Liver (tissue), 9 donors: ENCODE measurements around the gene RAPGEF1. TPM values are rescaled to one million over a fixed set of nuclear protein-coding genes. Genes with fewer than 3 reads are reported as not detected.

Experiments
- DNase-seq: peaks from one replicate; pipeline ENCODE4 v3.0.0-alpha.2; 2017; ENCODE audit warnings: low spot score
- H3K27ac ChIP-seq, 2 donors: one replicate each; pipeline ENCODE4 v1.7.0; 2013; ENCODE audit warnings: inconsistent platforms in 2 of 2, low read length in 2 of 2, control low read depth in 1 of 2, low read depth in 1 of 2, mild to moderate bottlenecking in 1 of 2
- H3K27me3 ChIP-seq, 4 donors: one replicate each; pipeline versions ENCODE4 v1.6.1 to v1.7.0; 2013; ENCODE audit warnings: low read length in 3 of 4, inconsistent platforms in 1 of 4, mild to moderate bottlenecking in 1 of 4, moderate library complexity in 1 of 4; ENCODE audit not compliant: control insufficient read depth in 4 of 4, insufficient read depth in 4 of 4
- H3K36me3 ChIP-seq, 4 donors: one replicate each; pipeline versions ENCODE4 v1.6.1 to v1.7.0; 2013; ENCODE audit warnings: low read length in 3 of 4, mild to moderate bottlenecking in 3 of 4, low read depth in 1 of 4, moderate library complexity in 1 of 4; ENCODE audit not compliant: control insufficient read depth in 4 of 4, insufficient read depth in 3 of 4
- H3K4me1 ChIP-seq, 4 donors: one replicate each; pipeline versions ENCODE4 v1.6.1 to v1.7.0; 2013; ENCODE audit warnings: low read length in 3 of 4, mild to moderate bottlenecking in 3 of 4, moderate library complexity in 1 of 4; ENCODE audit not compliant: control insufficient read depth in 4 of 4, insufficient read depth in 4 of 4
- H3K4me3 ChIP-seq, 3 donors: one replicate each; pipeline versions ENCODE4 v1.6.1 to v1.7.0; 2013; ENCODE audit warnings: low read length in 3 of 3, control low read depth in 1 of 3, low read depth in 1 of 3, mild to moderate bottlenecking in 1 of 3
- H3K9ac ChIP-seq, 2 donors: one replicate each; pipeline ENCODE4 v1.7.0; 2013; ENCODE audit warnings: low read length in 2 of 2, mild to moderate bottlenecking in 2 of 2, moderate library complexity in 2 of 2, control low read depth in 1 of 2, low read depth in 1 of 2
- H3K9me3 ChIP-seq, 4 donors: one replicate each; pipeline versions ENCODE4 v1.6.1 to v1.7.0; 2013; ENCODE audit warnings: low read length in 3 of 4; ENCODE audit not compliant: control insufficient read depth in 4 of 4
- CTCF ChIP-seq: fragments of 150-350 bp; IDR thresholded peaks from 2 replicates; pipeline ENCODE4 v1.5.1; 2017; ENCODE audit warnings: improper control_type of control experiment, low read depth, low read length; ENCODE audit not compliant: missing input control
- EGR1 ChIP-seq, 2 donors: IDR thresholded peaks; 2 replicates each; pipeline ENCODE4 v1.6.1; 2016 to 2018; ENCODE audit warnings: antibody characterized with exemption in 2 of 2, low read depth in 2 of 2
- FOXA1 ChIP-seq: IDR thresholded peaks from 2 replicates; pipeline ENCODE4 v1.6.1; 2016; ENCODE audit warnings: antibody characterized with exemption
- FOXA2 ChIP-seq: IDR thresholded peaks from 2 replicates; pipeline ENCODE4 v1.6.1; 2016; ENCODE audit warnings: antibody characterized with exemption
- GABPA ChIP-seq, 2 donors: IDR thresholded peaks in 1 of 2; conservative IDR thresholded peaks in 1 of 2; 2 replicates each; pipeline ENCODE4 v1.6.1; 2016; ENCODE audit warnings: antibody characterized with exemption in 2 of 2, mild to moderate bottlenecking in 1 of 2, moderate library complexity in 1 of 2
- HNF4A ChIP-seq, 2 donors: conservative IDR thresholded peaks; 2 replicates each; pipeline ENCODE4 v1.6.1; 2016; ENCODE audit warnings: antibody characterized with exemption in 2 of 2, mild to moderate bottlenecking in 2 of 2
- HNF4G ChIP-seq: IDR thresholded peaks from 2 replicates; pipeline ENCODE4 v1.6.1; 2016; ENCODE audit warnings: antibody characterized with exemption
- JUND ChIP-seq, 2 donors: IDR thresholded peaks; 2 replicates each; pipeline ENCODE4 v1.6.1; 2016; ENCODE audit warnings: antibody characterized with exemption in 2 of 2
- MAX ChIP-seq: IDR thresholded peaks from 2 replicates; pipeline ENCODE4 v1.6.1; 2016; ENCODE audit warnings: antibody characterized with exemption
- NR2F2 ChIP-seq: IDR thresholded peaks from 2 replicates; pipeline ENCODE4 v1.6.1; 2016; ENCODE audit warnings: antibody characterized with exemption
- RAD21 ChIP-seq, 2 donors: IDR thresholded peaks; 2 replicates each; pipeline ENCODE4 v1.6.1; 2016; ENCODE audit warnings: antibody characterized with exemption in 2 of 2, mild to moderate bottlenecking in 2 of 2
- REST ChIP-seq: IDR thresholded peaks from 2 replicates; pipeline ENCODE4 v1.6.1; 2016; ENCODE audit warnings: antibody characterized with exemption, mild to moderate bottlenecking
- RXRA ChIP-seq, 2 donors: IDR thresholded peaks; 2 replicates each; pipeline ENCODE4 v1.6.1; 2017 to 2018; ENCODE audit warnings: antibody characterized with exemption in 2 of 2, mild to moderate bottlenecking in 1 of 2
- SP1 ChIP-seq: IDR thresholded peaks from 2 replicates; pipeline ENCODE4 v1.6.1; 2018; ENCODE audit warnings: antibody characterized with exemption, mild to moderate bottlenecking
- TAF1 ChIP-seq: conservative IDR thresholded peaks from 2 replicates; pipeline ENCODE4 v1.6.1; 2016; ENCODE audit warnings: antibody characterized with exemption, mild to moderate bottlenecking
- YY1 ChIP-seq: IDR thresholded peaks from 2 replicates; pipeline ENCODE4 v1.6.1; 2016; ENCODE audit warnings: antibody characterized with exemption, mild to moderate bottlenecking
- WGBS: extraction: QIAGEN DNeasy Blood & Tissue Kit; methylation state at CpG from one replicate; pipeline ENCODE4 v1.1.7; 2013; 5-methylcytosine and 5-hydroxymethylcytosine counted together
- polyA plus RNA-seq, 2 donors: library from polyadenylated mRNA; stranded (reverse) in 1 of 2; unstranded in 1 of 2; fragments of 200-250 nt in 1 of 2; fragments of >200 nt in 1 of 2; fragmentation: Nextera tagmentation in 1 of 2; extraction: Ambion mirVana in 1 of 2; gene quantifications; one replicate each; pipeline versions ENCODE4 v1.2.1 to v1.2.3, GENCODE V29; 2013 to 2015
- total RNA-seq, 2 donors: library from RNA; depleted of rRNA; stranded (reverse); fragments of >200 nt; gene quantifications; one replicate each; pipeline ENCODE4 v1.2.3, GENCODE V29; 2014
- TF ChIP-seq, protein P1 (sequence below): IDR thresholded peaks from 2 replicates; pipeline ENCODE4 v1.6.1; 2016; ENCODE audit warnings: antibody characterized with exemption
- TF ChIP-seq, protein P2 (sequence below): IDR thresholded peaks from 2 replicates; pipeline ENCODE4 v1.6.1; 2016; ENCODE audit warnings: antibody characterized with exemption
- donor health status: healthy.
- donor health status: healthy.
- donor health status: healthy.
- donor health status: healthy.
- donor health status: healthy.

The RAPGEF1 gene
- total and polyA plus RNA-seq, 4 donors, result 5.6 to 19.7 (median 16.8) TPM

- Histone ChIP-seq H3K27ac (no peak overlapping the region), H3K9me3 (no peaks in the 10 kb centered on the region), H3K27me3 (no peaks in the 10 kb centered on the region), H3K36me3 (peaks cover 0 to 23% (median 13%) of the 10 kb centered on the region in 4 donors), H3K4me1 (no peaks in the 10 kb centered on the region), H3K4me3 (no peak overlapping the region), H3K9ac (no peak overlapping the region)
- TF ChIP-seq HNF4G (no peak), REST (no peak), YY1 (no peak), EGR1 (IDR thresholded peaks at IDR 0.05; ENCODE audit: low read depth in 2 of 2) (no peak), TAF1 (no peak), FOXA2 (no peak), GABPA (IDR thresholded peaks at IDR 0.05 in 1 of 2, conservative IDR thresholded peaks at IDR 0.05 in 1 of 2) (no peak), RAD21 (IDR thresholded peaks at IDR 0.05) (no peak), FOXA1 (no peak), MAX (no peak), JUND (IDR thresholded peaks at IDR 0.05) (no peak), HNF4A (conservative IDR thresholded peaks at IDR 0.05) (no peak), CTCF (no peak), RXRA (IDR thresholded peaks at IDR 0.05) (no peak), SP1 (no peak), NR2F2 (no peak)
- TF ChIP-seq, protein P1, sequence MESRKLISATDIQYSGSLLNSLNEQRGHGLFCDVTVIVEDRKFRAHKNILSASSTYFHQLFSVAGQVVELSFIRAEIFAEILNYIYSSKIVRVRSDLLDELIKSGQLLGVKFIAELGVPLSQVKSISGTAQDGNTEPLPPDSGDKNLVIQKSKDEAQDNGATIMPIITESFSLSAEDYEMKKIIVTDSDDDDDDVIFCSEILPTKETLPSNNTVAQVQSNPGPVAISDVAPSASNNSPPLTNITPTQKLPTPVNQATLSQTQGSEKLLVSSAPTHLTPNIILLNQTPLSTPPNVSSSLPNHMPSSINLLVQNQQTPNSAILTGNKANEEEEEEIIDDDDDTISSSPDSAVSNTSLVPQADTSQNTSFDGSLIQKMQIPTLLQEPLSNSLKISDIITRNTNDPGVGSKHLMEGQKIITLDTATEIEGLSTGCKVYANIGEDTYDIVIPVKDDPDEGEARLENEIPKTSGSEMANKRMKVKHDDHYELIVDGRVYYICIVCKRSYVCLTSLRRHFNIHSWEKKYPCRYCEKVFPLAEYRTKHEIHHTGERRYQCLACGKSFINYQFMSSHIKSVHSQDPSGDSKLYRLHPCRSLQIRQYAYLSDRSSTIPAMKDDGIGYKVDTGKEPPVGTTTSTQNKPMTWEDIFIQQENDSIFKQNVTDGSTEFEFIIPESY, result no peak
- TF ChIP-seq, protein P2, sequence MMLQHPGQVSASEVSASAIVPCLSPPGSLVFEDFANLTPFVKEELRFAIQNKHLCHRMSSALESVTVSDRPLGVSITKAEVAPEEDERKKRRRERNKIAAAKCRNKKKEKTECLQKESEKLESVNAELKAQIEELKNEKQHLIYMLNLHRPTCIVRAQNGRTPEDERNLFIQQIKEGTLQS, result no peak
- DNase-seq, result no peak
- WGBS, result 95% methylated on average over 11 of the region's 11 CpGs
These were observed 99.3 kb downstream of the RAPGEF1 start for GRCh38 chr9:131640438-131641137.
